Germinal center (tissue), 1 donor: Measurements from ENCODE around the gene SLC6A9.

Experiments used
- DNase-seq: peaks from one replicate; pipeline ENCODE4 v3.0.0; 2012; ENCODE audit warnings: mixed read lengths, low spot score

SLC6A9 gene

GRCh38 chr1:44029260-44029910 lies 1.9 kb downstream of the SLC6A9 start:
- peak; percentile 60 for DNase-seq

GRCh38 chr1:44027320-44027719 lies 3.9 kb downstream of the SLC6A9 start:
- no peak for DNase-seq

DNA sequence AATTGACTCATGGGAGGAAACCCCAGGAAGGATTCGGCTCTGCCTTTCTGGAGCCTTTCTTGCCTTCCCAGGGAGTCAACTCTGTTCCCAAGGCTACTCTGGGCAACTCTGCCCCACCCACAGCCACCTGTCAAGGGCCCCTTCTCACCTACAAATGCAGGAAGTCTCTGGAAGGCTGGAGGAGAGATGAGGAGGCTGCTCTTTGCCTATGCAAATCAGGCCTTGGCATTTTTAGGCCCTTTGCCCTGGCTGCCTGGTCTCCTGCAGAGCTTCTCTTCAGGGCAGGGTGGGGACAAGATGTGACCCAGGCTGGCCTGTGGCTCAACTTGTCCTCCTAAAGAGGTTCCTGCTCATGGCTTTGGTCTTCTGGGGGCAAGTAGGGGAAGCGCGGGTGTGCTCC lies 5.4 kb downstream of the SLC6A9 start:
- DNase-seq = peak; percentile 56

DNA sequence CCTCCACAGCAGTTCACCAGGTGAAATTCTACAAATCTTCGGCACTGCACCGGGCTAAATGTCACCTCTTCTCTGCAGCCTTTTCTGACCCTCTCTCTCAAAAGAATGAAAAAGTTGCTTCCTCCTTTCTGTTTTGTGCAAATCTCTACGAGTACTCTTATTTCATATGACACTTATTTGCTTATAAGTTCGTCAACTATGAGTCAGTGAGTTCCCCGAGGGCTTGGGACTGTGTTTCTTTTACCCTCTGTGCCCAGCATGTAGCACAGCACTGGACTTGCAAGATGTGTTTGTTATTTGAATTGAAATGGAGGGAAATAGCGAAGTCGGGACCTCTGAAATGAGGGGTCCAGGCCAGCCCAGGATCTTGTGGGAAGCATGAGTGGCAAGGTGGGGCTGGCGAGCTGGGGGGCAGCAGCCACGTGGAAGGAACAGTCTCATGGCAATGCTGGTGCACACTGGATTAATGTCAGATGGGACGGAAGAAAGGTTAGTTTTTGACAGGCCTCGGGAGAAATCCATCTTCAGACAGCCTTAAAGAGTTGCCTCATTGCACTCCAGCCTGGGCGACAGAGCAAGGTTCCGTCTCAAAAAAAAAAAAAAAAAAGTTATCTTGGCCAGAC lies 6.2 kb downstream of the SLC6A9 start:
- peak; percentile 50 for DNase-seq

GRCh38 chr1:44024031-44024902 lies 7.0 kb downstream of the SLC6A9 start:
- DNase-seq = no peak

GRCh38 chr1:44021581-44022321 lies 9.5 kb downstream of the SLC6A9 start:
- no peak for DNase-seq

- no peak for DNase-seq
These were observed 10.1 kb downstream of the SLC6A9 start for GRCh38 chr1:44021156-44021555.

DNA sequence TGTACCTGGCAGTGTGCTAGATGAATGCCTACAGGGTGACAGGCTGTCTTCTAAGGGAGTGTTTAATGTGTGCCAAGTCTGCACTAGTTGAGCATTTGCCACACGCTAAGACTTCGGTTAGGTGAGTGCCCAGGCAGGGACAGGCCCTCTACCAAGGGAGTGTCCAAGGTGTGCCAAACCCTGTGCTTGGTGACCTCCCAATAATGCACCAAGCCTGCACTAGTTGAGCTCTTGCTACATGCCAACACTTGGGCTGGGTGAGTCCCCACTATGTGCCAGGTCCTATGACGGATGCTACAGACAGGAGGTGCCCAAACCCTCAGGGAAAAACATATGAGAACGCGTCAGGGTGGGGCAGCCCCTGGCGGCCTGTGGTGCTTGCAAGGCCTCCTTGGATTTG lies 10.8 kb downstream of the SLC6A9 start:
- DNase-seq = no peak

DNA sequence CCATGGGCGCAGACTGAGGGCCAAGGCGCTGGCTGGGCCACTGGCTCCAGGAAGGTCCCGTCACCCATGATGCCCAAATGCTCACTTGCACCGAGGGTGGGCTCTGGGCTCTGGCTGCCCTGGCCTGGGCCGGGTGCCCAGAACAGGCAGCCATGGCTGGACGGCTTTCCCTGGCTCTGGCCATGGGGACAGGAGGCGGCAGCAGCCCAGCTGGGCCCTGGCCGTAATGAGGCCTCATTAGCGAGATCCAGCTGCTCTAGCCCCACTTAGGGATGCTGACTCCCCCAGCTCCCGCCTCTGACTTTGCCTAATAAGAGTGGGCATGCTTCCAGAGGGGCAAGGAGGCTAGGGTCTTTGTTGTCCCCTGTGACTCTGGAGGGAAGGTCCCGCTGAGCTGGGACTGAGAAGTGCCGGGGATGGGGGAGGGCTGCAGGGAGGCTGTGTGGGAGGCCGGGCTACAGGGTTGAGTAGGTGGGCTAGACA lies 11.8 kb downstream of the SLC6A9 start:
- no peak for DNase-seq

DNA sequence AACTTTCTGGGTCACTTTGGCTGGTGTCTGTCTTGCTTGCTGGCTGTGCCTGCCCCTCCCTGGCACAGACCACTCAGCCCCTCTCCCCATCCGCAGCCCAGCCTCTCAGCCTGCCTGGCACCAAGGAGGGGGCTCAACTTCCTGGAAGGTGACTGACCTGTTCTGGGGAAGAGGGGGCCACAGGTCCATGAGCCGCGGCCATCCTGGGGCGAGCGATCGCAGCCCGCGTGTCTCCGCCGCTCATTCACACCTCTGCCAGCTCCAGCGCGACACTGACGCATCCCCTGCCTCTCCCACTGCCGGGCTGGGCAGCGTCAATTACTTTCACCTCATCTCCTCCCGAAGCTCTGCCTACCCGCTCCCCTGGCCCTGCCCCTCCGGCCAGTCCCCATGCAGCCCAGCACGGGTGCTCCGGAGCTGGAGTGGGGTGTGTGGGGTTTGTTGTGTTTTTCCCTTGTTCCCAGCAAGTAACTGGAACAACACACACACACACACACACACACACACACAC lies 14.3 kb downstream of the SLC6A9 start:
- no peak for DNase-seq

DNA sequence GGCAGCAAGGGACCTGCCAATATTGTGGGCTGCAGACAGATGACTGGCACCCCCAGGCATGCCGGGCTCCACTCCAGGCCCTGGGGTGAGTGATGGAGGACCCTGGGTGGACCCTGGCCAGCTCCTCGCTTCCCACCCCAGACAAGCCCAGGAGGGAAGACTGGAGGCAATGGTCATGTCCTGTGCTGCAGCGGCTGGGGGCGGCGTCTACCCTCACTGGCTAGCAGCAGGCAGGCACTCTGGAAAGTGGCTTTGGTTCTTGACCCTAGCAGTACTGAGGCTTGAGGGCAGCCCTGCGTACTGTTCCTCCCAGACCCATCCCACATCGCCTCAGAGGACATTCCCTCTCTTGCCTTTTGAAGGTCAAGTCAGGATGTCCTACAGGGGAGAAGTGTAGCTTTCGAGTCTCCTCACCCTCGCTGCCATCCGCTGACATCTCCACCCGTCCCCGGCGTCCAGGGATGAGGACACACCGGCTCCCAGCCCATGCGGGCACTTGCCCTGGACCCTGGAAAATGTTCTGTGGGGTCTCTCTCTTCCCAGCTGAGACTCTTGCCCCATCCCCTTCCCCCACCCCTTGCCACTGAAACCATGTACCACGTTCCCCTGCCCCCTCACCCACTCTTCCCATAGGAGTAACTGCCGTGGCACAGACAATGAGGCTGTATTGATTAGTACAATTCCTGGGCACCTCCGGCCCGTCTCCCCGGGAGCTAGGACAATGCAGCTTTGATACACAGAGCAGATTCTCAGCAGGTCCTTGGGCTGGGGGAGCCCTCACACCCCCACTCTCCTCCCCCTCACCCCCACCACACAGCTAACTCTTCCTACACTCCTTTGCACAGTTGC lies 15.0 kb downstream of the SLC6A9 start:
- no peak for DNase-seq

DNA sequence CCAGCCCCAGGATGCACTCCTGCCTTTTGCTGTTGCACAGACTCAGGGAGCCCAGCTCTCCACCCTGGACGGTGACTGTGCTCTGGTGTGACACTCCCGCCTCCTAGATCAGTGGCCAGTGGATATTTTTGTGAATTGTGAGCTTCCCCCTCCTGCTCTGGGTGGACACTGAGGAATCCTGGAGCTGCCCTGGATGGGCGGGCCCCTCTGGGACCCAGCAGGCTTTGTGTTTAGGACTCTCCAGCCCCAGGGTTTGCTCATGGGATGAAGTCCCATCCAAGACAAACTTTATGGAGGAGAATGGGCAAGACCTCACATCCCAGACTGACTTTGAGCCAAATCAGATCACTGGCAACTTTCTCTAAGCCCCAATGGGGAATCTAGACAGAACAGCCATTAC lies 16.1 kb downstream of the SLC6A9 start:
- DNase-seq = no peak

DNA sequence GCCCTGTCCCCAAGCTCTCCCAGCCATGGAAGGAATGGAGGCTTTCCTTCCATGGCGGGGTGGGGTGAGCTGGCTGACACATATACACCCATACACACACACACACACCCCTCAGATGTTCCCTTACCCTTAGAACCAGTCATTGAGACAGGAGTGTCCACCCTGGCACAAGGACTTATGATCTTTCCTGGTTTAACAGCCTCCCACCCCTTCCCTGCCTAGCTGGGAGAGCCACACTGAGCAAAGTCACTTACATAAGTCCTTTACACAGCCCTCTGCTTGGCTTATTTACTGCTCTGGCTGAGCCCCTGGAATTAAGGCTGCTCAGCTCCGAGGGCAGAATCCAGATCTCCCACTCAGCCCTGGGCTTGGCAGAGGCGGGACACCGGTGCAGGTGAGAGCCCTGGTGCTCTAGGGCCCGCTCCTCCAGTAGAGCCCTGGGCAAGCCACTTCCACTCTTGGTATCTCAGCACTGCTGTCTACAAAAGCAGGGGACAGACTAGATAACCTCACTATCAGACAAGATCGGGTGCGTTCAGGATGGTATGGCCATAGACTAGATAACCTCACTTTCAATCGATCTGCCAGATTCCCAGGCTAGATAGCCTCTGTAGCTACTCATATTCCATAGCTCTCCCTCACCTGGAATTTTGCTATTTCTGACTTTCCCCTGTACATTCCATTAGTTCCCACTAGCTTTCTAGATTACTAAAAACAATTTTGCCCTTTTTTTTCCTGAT lies 16.7 kb downstream of the SLC6A9 start:
- DNase-seq = no peak

DNA sequence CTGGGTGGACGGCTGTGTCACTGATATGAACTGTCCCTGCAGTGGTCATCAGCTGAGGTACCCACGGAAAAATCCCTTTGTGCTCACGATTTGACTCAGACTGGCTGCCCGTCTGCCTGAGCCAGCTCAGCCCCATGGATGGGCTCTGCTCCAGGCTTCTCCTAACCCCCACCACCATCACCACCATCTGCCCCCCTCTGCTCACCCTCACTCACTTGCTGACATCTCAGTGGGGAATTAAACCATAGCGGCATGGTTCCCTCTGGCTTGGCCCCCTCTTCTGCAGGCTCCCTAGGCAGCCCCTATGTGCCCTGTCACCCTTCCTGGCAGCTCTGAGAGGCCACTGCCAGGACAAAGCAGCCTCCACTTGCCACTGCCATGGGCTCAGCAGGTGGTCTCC lies 17.3 kb downstream of the SLC6A9 start:
- DNase-seq = no peak

GRCh38 chr1:44012941-44013609 lies 18.2 kb downstream of the SLC6A9 start:
- DNase-seq = no peak

DNA sequence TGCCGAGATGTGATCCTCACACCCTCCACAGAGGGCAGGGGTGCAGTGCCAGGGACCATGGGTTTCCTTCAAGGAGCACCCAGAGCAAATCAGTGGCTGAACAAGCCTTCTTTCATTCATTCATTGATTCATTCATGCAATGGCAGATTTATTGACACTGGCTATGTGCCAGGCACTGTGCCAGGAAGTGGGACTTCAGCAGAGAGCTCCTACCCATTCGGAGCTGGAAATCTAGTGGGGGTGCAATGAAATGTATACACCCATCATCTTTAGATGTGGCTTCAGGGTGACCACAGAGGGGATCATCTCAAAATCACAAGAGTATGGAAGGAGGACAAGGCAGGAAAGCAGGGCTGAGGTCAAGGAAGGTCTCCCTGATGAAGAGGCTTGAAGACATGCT lies 18.9 kb downstream of the SLC6A9 start:
- DNase-seq = no peak

DNA sequence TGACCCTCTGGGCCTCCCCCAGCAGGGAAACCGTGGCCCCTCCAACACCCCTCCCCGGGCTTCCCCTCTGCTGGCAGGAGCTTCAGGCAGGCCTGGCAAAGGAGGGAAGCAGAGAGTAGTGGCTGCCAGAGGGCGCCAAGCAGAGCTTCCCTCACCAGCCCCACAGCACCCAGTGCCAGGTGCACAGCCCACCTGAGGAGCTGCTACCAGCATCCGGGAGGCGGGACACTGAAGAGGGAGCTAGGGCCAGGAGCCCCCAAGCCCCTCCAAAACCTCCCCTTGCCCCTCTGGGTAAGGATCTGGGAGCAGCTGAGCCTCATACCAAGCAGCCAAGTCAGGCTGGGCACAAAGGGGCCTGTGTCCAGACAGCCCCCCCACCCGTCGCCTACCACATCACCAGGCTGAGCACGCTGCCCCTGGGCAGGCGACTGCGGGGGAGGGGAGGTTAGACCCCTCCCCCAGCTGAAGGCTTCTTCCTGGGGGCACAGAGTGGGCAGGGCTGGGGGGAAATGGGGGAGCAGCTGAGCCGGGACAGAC lies 20.3 kb downstream of the SLC6A9 start:
- no peak for DNase-seq

GRCh38 chr1:44008259-44008658 lies 23.0 kb downstream of the SLC6A9 start:
- DNase-seq = no peak

- no peak for DNase-seq
These were observed 28.6 kb downstream of the SLC6A9 start for GRCh38 chr1:44002606-44003157.
